G401 (cell line): ENCODE data around the gene OR6Y1. TPM values are rescaled to one million over a fixed set of nuclear protein-coding genes. Genes with fewer than 3 reads are reported as not detected.

Source experiments
- DNase-seq: peaks from one replicate; pipeline ENCODE4 v3.0.0-alpha.2; 2015; ENCODE audit warnings: low spot score
- in situ Hi-C: cut with HindIII; loops from 2 replicates; pipeline ENCODE4 v1.10.0; 2016; ENCODE audit warnings: low sequenced_read_pairs, mixed read lengths
- total RNA-seq: library from RNA; depleted of rRNA; stranded (reverse); fragments of >200 nt; shearing (Covaris generic); gene quantifications from 2 replicates; pipeline ENCODE4 v1.2.3, GENCODE V29; 2014; rRNA removed

The OR6Y1 gene, protein sequence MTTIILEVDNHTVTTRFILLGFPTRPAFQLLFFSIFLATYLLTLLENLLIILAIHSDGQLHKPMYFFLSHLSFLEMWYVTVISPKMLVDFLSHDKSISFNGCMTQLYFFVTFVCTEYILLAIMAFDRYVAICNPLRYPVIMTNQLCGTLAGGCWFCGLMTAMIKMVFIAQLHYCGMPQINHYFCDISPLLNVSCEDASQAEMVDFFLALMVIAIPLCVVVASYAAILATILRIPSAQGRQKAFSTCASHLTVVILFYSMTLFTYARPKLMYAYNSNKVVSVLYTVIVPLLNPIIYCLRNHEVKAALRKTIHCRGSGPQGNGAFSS
- total RNA-seq: not detected in 2 replicates

DNA sequence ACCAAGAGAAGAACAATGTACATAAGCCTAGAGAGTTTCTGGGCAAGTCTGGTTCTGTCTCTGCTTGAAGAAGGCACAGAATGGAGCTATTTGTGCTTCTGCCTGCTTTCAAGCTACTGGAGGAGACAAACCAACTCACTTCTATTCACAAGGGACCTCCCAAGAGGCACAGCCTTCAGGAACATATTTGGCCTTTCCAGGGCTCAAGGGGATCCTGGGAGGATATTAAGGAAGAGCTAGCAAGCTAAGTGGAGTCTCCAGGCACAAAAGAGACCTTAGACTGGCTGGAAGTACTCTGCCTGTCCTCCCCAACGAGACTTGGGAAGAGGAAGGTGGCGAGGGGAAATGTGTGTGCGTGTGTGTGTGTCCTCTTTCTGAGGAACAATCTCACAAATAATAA lies at the start of gene OR6Y1:
OR6Y1 (minus strand) TSS at position 54 of the 400 bp plus-strand sequence. CDS start 6,300 bp downstream, outside the sequence.
- DNase-seq: no peak
- in situ Hi-C loops: no loop called here

DNA sequence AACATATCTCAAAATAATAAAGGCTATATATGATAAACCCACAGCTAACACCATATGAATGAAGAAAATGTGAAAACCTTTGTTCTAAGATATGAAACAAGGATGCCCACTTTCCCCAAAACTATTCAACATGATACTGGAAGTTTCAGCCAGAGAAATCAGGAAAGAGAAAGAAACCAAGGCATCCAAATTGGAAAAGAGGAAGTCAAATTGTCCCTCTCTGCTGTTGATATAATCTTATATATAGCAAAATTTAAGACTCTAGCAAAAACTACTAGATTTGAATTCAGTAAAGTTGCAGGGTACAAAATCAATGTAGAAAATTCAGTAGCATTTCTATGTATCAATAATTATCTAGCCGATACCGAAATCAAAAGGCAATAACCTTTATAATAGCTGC lies 46.5 kb upstream of the OR6Y1 start:
- in situ Hi-C loops: no loop called here
- no peak for DNase-seq

DNA sequence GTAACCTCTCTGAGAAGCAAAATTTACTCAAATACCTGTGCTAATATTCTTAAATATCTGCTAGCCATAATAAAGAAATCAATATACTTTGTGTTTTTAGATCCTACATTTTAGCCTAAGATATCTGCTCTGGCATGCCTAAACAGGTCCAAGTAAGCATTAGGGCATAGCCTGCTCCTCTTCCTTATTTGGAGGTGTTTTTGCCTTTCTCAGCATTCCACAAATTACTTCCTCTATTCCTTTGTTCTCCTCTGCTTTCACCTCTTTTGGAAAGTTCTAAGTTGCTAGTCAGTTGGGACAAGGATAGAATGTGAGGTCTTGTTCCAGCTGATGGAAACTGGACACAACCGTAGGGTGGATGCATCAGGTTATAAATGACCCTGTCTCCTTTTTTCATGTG lies 32.7 kb upstream of the OR6Y1 start:
- no peak for DNase-seq
- in situ Hi-C loops: no loop called here

DNA sequence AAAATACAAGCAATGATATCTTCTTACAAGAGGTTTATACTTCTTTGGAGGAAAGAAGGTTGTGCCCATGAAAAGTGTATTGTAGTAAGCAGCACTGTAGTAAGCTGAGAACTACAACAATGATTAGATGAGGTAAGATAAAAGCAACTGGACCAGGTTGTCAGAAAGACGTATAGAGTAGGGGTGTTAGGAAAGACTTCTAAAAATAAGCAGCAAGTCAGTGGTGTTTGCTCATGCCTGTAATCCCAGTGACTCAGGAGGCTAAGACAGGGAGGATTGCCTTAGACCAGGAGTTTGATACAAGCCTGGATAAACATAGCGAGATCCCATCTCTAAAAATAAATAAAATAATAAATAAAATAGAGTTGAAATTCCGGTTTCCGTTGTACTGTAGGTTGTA lies 29.8 kb upstream of the OR6Y1 start:
- DNase-seq: no peak
- in situ Hi-C loops: no loop called here

DNA sequence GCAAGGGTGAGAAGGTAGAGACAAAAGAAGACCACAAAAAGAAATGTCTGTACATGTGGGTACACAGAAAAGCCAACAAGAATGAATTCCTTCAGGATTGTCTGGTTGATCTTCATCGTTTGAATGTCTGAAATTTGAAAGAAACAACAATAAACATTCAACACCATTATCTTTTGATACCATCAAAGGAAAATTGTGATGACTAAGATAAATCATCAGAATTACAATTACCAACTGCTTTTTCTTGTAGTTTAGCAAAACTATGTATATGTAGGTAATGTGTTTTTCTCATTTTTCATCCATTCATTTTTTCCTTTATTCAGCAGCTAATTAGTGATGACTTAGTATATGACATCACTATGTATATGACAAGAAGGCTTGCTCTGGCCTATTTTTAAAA lies 25.5 kb upstream of the OR6Y1 start, which contains the start of gene OR10X1:
OR10X1 (minus strand) TSS at position 167 of the 400 bp plus-strand sequence; CDS start at position 167, 0 bp downstream.
- in situ Hi-C loops: no loop called here
- no peak for DNase-seq

DNA sequence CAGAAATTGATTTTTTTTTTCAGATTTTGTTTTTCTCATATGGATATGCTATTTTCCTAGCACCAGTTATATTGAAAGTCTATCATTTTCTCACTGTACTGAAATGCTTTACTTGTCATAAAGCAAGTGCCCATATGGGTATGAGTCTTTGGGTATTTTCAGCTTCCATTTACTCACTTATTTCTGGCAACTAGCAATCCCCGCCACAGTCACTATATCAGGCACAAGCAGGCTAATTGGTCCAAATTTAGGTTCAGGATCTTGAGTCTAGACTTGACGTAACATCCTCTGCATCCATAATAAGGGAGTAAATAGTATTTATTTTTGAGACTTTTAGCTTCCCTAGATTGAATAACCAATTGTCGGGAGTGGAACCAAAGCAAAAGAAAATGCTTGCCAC lies 23.4 kb upstream of the OR6Y1 start:
- in situ Hi-C loops: no loop called here
- no peak for DNase-seq

DNA sequence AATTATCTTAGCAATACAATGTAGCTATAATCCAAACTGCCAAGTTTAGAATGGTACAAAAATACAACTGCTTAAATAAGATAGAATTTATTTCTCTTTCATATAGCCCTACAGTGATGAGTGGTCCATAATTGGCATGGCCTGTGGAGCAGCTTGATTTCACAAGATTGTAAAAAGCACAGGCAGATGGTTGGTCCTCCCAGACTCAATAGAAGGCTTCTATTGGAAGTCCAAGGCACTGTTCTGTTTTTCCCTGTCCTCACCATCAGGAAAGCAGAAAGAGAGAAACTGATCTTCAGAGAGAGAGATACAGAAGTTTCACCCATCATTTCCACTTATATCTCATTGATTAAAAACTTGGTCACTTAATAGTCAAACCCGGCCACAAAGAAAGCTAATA lies 18.0 kb upstream of the OR6Y1 start:
- no peak for DNase-seq

DNA sequence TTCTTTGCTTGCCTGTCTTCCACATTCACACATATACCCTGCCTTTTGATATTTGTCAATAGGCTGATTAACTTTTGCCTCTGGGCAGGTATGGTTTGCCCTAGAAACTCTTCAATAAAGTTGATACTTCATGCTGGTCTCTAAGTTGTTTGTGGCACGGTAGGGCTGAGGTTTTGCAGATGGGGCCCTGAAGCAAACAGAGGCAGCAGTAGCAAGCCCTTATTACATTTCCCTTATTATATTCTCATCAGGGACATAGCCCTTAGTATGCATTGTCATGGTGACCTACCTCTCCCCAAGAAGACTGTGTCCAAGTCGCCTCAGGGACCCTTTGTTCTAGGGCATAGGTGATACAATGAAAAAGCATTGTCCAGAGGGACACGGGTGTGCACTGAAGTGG lies 16.3 kb upstream of the OR6Y1 start, which contains the start of gene OR6P1:
OR6P1 (minus strand) TSS at position 101 of the 400 bp plus-strand sequence. CDS start 6,976 bp downstream, outside the sequence.
- no peak for DNase-seq
- in situ Hi-C loops: no loop called here

More for the DNA sequence above, 18.0 kb upstream of the OR6Y1 start:
- in situ Hi-C loops: no loop called here

DNA sequence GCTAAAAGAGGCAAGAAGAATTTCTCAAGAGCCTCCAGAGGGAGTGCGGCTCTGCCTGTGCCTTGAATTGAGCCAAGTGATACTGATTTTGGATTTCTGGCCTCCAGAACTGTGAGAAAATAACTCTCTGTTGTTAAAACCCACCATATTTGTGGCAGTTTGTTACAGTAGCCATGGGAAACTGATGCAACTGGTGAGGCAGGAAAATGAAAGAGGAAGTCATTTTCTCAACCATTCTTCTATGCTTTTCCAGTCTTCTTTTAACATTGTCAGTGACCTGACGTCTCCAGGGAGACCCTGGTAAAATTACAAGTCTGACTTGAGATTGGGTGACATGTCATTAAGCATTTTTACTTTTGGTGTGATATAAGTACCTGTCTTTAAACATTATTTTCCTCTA lies 10.4 kb upstream of the OR6Y1 start:
- no peak for DNase-seq
- in situ Hi-C loops: no loop called here

DNA sequence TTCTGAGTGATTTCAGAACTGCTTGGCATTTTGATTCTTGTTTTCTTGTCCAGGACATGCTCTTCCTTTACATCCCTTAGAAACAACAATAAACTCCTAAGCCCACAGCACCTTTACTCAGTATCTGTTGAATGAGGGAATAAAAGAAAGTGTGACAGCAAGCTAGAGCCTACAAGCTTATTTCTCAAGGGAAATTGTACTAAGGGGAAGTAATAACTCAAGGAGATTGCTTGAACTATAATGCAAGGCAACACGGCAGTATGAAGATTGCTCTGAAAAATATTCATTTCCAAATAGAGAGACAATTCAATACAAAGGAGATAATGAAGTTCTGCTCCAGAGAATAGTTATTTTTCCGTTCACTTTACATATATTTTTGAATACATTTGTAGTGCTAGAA lies 9.6 kb upstream of the OR6Y1 start:
- in situ Hi-C loops: no loop called here
- no peak for DNase-seq

DNA sequence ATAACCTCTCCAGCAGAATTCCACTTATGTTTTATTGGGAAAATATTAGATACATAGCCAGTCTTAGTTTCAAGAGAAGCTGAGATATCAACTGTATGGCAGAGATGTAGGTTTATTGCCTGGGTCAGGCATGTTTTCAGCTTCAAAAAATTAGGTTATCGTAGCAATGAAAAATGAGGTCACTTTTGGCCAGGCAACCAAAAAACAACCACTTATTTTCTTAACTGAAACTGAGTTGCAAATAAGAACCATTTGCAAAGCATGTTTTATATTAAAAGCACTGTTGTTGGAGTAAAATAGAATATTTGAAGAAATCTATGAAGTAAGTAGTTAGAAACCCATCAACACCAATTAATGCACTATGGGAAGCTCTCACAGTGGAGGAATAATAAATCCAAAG lies 5.5 kb upstream of the OR6Y1 start:
- in situ Hi-C loops: no loop called here

DNA sequence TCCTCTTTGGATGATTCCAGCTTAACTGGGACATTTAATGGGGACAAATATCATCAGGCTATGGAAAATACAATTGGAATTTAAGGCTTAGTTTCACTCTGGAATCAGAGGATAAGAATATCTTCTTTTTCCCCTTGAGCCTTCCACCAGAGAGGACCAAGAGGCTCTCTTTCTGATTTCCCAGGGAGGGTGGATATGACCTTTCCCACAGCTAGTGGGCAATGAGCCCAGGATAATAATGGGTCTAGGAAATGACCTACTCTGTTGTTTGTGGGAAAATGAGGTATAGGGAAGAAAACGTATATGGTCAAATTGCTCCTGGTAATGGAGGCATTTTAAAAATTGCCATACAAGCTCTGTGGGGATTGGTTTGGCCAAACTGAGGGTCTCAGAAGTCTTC lies 1.9 kb downstream of the OR6Y1 start:
- no peak for DNase-seq
- in situ Hi-C loops: no loop called here

More for the DNA sequence above, 5.5 kb upstream of the OR6Y1 start:
- DNase-seq: no peak

DNA sequence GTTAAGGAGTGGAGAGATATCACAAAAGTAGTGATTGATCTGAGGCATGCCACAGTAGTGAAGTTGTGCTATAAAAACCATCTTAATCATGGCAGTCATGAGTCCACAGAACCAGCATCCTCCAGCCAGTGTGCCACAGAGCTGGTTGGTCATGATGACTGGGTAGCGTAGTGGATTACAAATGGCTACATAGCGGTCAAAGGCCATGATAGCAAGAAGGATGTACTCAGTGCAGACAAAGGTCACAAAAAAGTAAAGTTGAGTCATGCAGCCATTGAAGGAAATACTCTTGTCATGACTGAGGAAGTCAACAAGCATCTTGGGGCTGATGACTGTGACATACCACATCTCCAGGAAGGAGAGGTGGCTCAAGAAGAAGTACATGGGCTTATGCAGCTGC lies 6.7 kb downstream of the OR6Y1 start:
- in situ Hi-C loops: no loop called here
- no peak for DNase-seq

DNA sequence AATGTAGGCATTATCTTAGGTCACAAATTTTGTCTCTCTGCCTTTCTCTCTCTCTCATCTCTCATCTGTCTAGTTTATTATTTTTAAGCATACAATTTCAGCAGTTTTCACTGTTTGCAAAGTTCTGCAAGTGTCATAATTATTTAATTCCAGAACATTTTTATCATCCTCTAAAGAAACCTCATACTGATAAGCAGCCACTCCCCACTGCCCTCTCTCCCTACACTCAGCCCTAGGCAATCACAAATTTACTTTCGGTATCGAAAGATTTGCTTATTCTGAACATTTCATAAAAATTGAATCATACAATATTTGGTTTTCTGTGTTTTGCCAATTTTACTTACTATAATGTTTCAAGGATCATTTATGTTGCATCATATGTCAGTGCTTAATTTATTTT lies 16.6 kb downstream of the OR6Y1 start:
- in situ Hi-C loops: no loop called here
- DNase-seq: no peak

DNA sequence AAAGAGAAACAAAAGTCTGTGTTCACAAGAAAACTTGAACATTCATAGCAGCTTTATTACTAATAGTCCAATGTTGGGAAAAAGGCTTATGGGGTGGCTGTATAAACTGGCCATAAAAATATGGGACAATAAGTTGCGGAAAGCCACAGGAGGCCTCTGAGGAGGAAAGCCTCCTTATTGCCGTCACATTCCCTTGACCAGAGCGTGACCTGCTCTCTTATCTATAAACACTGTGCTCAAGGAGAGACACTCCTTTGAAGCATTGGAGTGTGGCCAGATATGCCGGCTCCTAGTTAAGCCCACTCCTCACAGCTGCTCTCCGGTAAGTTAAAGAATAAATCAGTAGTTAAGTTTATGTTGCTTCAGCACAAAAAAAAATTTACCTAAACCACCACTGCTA lies 19.7 kb downstream of the OR6Y1 start:
- in situ Hi-C loops: no loop called here

DNA sequence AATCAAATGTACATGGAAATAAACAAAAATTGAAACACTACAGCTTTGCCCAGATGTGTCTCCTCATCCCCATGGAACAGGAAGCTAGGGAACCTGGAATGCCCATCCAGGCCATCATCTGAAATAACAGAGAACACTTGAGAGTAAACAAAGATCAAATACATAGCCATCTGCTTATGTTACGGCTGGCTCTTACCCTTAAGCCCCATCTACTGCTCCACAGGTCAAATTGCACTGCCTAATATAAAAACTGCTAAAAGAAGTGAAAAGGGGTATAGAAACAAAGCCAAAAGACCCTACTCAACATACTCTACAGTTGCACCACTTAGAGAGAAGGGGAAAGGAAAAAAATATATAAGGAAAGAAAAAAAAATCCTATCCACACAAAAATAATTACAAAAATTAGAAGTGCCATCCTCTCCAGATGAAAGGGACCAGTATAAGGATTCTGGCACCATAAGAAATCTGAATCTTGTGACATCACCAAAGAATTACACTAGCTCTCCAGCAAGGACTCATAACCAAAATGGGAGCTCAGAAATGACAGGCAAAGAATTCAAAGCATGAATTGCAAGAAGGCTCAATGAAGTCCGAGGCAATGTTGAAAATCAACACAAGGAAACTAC lies 26.9 kb downstream of the OR6Y1 start:
- DNase-seq: no peak
- in situ Hi-C loops: no loop called here

More for the DNA sequence above, 19.7 kb downstream of the OR6Y1 start:
- DNase-seq: no peak

DNA sequence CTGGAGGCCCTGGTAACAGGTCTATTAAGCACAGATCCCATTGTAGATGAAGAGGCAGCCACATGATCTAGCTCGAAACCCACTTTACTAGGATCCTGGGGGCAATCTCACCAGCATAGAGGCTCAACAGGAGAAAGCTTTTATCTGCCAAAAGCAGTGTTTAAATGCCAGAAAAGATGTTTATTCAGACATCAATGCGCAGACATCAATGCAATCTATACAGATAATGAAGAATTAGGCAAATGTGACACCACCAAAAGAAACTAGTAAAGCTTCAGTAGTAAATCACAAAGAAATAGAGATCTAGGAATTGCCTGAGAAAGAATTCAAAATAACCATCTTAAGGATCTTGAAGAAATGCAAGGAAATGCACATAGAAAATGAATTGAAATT lies 32.5 kb downstream of the OR6Y1 start:
- in situ Hi-C loops: no loop called here
- DNase-seq: no peak

DNA sequence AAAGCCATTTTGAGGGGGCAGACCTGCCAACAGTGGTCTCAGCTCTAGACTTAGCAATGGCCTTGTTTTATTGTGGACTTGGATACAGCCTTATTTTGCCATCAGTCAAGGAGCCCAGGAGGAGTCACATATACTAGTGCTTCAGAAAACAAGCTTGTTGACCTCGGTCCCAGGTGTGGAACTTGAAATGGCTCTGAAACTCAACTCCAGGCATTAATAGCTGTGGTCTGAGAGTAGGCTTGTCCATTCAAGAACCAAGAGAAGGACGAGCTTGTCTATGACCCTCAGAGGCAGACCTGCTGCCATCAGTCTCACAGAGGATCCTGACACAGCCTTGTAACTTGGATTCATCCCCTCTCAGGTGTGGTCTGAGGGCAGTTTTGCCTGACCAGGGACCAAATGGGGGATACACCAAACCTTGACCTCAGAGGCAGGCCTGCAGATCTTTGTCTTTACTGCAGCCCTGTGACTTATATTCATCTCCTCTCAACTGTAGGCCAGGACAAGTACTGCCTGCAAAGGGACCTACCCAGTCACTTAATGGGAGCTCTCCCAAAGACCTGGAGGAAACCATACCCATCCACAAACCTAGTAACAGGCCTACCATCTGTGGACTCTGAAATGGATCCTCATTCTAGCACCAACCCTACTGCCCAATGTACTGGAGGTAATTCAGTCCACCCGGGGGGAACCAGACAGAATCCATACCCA lies 33.1 kb downstream of the OR6Y1 start:
- no peak for DNase-seq
- in situ Hi-C loops: no loop called here

DNA sequence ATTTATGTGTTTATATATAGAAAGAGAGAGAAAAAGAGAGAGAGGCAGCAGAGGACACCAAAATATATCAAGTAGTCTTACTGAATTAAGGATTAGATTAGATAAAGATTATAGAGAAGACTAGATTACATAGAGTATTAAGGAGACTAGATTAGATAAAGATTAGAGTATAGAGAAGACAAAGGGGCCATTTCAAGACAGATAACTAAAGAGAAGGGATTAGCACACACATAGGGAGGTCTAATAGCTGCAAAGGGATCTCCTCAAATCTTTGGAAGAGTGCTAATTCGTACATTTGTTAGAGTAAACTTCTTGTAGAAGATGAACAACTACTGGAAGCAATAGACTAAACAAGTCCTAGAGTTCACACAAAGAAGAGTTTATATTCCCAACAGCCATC lies 34.2 kb downstream of the OR6Y1 start:
- in situ Hi-C loops: no loop called here
- no peak for DNase-seq

DNA sequence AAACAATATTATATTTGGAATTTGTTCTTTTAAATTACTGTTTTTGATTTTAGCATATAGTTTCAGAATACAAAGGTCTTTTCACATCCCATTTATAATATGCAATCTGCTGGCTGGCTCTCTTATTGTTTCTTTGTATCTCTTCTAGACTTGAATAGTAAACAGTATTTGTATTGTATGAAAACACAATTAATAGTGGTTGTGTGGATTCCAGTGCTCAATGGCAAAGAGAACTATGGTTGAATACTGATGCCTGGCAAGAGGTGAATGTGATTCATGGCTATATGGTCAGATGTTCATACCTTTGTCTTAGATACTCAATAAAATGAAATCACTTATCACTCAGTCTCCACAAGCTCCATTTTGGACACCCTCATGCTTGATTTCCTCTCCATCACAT lies 37.2 kb downstream of the OR6Y1 start:
- DNase-seq: no peak

More for the DNA sequence above, 37.2 kb downstream of the OR6Y1 start:
- in situ Hi-C loops: no loop called here
